C4-2B (cell line): ENCODE data around the gene MED25.

Experiments used
- ZFX ChIP-seq: fragments of 450-650 bp; IDR thresholded peaks from 2 replicates; pipeline ENCODE4 v1.6.1; 2017
- TF ChIP-seq, protein P1 (sequence below): fragments of 450-650 bp; conservative IDR thresholded peaks from 2 replicates; pipeline ENCODE4 v1.5.1; 2017; ENCODE audit warnings: mild to moderate bottlenecking

DNA sequence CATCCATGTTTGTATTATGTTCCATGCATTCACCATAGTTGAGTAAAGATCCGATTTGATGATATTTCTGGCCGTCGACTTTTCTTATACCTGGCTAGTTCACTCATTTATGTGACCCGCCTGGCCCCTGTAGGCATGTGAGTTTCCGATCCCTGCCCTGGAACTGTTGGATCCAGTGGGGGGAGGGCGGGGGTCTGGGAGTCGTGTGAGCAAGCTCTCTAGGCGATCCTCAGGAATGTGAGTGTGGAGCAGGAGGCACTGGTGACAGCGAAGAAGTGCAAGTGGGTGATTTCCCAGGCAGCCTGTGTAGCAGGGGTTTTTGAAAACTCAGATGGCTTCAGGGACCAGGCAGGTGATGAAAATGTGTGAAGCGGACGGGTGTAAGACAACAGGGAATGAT, 22.2 kb downstream of the MED25 start:
- TF ChIP-seq, protein P1, sequence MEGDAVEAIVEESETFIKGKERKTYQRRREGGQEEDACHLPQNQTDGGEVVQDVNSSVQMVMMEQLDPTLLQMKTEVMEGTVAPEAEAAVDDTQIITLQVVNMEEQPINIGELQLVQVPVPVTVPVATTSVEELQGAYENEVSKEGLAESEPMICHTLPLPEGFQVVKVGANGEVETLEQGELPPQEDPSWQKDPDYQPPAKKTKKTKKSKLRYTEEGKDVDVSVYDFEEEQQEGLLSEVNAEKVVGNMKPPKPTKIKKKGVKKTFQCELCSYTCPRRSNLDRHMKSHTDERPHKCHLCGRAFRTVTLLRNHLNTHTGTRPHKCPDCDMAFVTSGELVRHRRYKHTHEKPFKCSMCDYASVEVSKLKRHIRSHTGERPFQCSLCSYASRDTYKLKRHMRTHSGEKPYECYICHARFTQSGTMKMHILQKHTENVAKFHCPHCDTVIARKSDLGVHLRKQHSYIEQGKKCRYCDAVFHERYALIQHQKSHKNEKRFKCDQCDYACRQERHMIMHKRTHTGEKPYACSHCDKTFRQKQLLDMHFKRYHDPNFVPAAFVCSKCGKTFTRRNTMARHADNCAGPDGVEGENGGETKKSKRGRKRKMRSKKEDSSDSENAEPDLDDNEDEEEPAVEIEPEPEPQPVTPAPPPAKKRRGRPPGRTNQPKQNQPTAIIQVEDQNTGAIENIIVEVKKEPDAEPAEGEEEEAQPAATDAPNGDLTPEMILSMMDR: no peak
- TF ChIP-seq ZFX: no peak
